GM23338 (cell line): Measurements from ENCODE around the gene TOLLIP. TPM values are rescaled to one million over a fixed set of nuclear protein-coding genes. Genes with fewer than 3 reads are reported as not detected.

Experiments used
- ATAC-seq: fragments of 200-7000 bp; cut with Tn5 transposase; 3 replicates; pipeline ENCODE4 v1.9.1; 2020
- DNase-seq: peaks from one replicate; pipeline ENCODE4 v3.0.0-alpha.2; 2015; ENCODE audit warnings: low spot score
- H2AFZ ChIP-seq: fragments of 200-600 bp; sonication (generic); 2 replicates; pipeline ENCODE4 v1.8.0; 2016; ENCODE audit warnings: antibody characterized with exemption, mild to moderate bottlenecking, moderate library complexity
- H3F3A ChIP-seq: fragments of 200-600 bp; sonication (generic); replicated peaks from 2 replicates; pipeline ENCODE4 v1.8.0; 2017; ENCODE audit warnings: antibody characterized with exemption, mixed run types, low read depth
- H3K27ac ChIP-seq: fragments of 200-600 bp; sonication (generic); 2 replicates; pipeline ENCODE4 v1.6.1; 2016; ENCODE audit warnings: low read depth
- H3K27me3 ChIP-seq: fragments of 200-600 bp; sonication (generic); 2 replicates; pipeline ENCODE4 v1.8.0; 2016; ENCODE audit warnings: mild to moderate bottlenecking, mixed run types, moderate library complexity; ENCODE audit not compliant: insufficient read depth
- H3K36me3 ChIP-seq: fragments of 200-600 bp; sonication (generic); 2 replicates; pipeline ENCODE4 v1.8.0; 2016; ENCODE audit warnings: mild to moderate bottlenecking; ENCODE audit not compliant: insufficient read depth
- H3K4me1 ChIP-seq: fragments of 200-600 bp; sonication (generic); 2 replicates; pipeline ENCODE4 v1.8.0; 2016; ENCODE audit warnings: mild to moderate bottlenecking, moderate library complexity; ENCODE audit not compliant: insufficient read depth
- H3K4me2 ChIP-seq: fragments of 200-600 bp; sonication (generic); 2 replicates; pipeline ENCODE4 v1.7.1; 2017; ENCODE audit warnings: mixed run types
- H3K4me3 ChIP-seq: fragments of 200-600 bp; sonication (generic); 2 replicates; pipeline ENCODE4 v1.6.1; 2016; ENCODE audit warnings: mixed run types
- H3K79me2 ChIP-seq: fragments of 200-600 bp; sonication (generic); replicated peaks from 2 replicates; pipeline ENCODE4 v1.8.0; 2017; ENCODE audit warnings: mild to moderate bottlenecking; ENCODE audit not compliant: insufficient read depth
- H3K9me2 ChIP-seq: fragments of 200-600 bp; sonication (generic); 2 replicates; pipeline ENCODE4 v1.8.0; 2017; ENCODE audit not compliant: insufficient read depth
- H4K20me1 ChIP-seq: fragments of 200-600 bp; sonication (generic); replicated peaks from 2 replicates; pipeline ENCODE4 v1.8.0; 2017; ENCODE audit warnings: mild to moderate bottlenecking; ENCODE audit not compliant: insufficient read depth
- H3K27ac Mint-ChIP-seq: 2 replicates; pipeline ENCODE4 v1.8.0; 2020; ENCODE audit warnings: inconsistent platforms, mild to moderate bottlenecking, moderate library complexity, mixed read lengths
- H3K27me3 Mint-ChIP-seq: 3 replicates; pipeline ENCODE4 v1.8.0; 2022; ENCODE audit warnings: low read depth, mild to moderate bottlenecking, moderate library complexity, mixed read lengths, inconsistent platforms; ENCODE audit not compliant: insufficient read depth, poor library complexity
- H3K36me3 Mint-ChIP-seq: 3 replicates; pipeline ENCODE4 v1.8.0; 2021; ENCODE audit warnings: low read depth, mild to moderate bottlenecking, inconsistent platforms, moderate library complexity, mixed read lengths
- H3K4me1 Mint-ChIP-seq: 3 replicates; pipeline ENCODE4 v1.8.0; 2020; ENCODE audit warnings: mild to moderate bottlenecking, inconsistent platforms, mixed read lengths
- H3K4me3 Mint-ChIP-seq: 3 replicates; pipeline ENCODE4 v1.8.0; 2021; ENCODE audit warnings: moderate library complexity, mild to moderate bottlenecking, inconsistent platforms, mixed read lengths
- H3K9me3 Mint-ChIP-seq: 3 replicates; pipeline ENCODE4 v1.8.0; 2020; ENCODE audit warnings: moderate library complexity, mild to moderate bottlenecking, inconsistent platforms, mixed read lengths
- CREB1 ChIP-seq: fragments of 250-450 bp; sonication (Bioruptor Pico); IDR thresholded peaks from 2 replicates; pipeline ENCODE4 v1.5.0; 2020; ENCODE audit warnings: low read depth, mild to moderate bottlenecking, moderate library complexity
- EZH2 ChIP-seq: fragments of 200-600 bp; sonication (generic); IDR thresholded peaks from one replicate; pipeline ENCODE4 v1.8.0; 2017; ENCODE audit warnings: antibody characterized with exemption, mild to moderate bottlenecking, low read depth; ENCODE audit not compliant: unreplicated experiment
- EZH2phosphoT487 ChIP-seq: fragments of 200-600 bp; sonication (generic); IDR thresholded peaks from one replicate; pipeline ENCODE4 v1.8.1; 2018; ENCODE audit warnings: antibody characterized with exemption; ENCODE audit not compliant: unreplicated experiment
- JUNB ChIP-seq: IDR thresholded peaks from one replicate; pipeline ENCODE4 v1.6.1; 2016; ENCODE audit warnings: antibody characterized with exemption; ENCODE audit not compliant: unreplicated experiment
- NANOG ChIP-seq: IDR thresholded peaks from 2 replicates; pipeline ENCODE4 v1.6.1; 2016; ENCODE audit warnings: antibody characterized with exemption, borderline replicate concordance
- POLR2AphosphoS5 ChIP-seq: IDR thresholded peaks from 2 replicates; pipeline ENCODE4 v1.6.1; 2016; ENCODE audit warnings: antibody characterized with exemption, low read depth
- STAT1 ChIP-seq: IDR thresholded peaks from one replicate; pipeline ENCODE4 v1.6.1; 2016; ENCODE audit warnings: antibody characterized with exemption; ENCODE audit not compliant: unreplicated experiment
- ZNF114 ChIP-seq: fragments of 250-450 bp; sonication (Bioruptor Pico); IDR thresholded peaks from 2 replicates; pipeline ENCODE4 v1.5.0; 2020; ENCODE audit warnings: mild to moderate bottlenecking, moderate library complexity
- ZNF331 ChIP-seq: fragments of 250-450 bp; sonication (Bioruptor Pico); IDR thresholded peaks from 2 replicates; pipeline ENCODE4 v1.5.0; 2020; ENCODE audit warnings: low read depth, mild to moderate bottlenecking, moderate library complexity
- polyA plus RNA-seq: library from polyadenylated mRNA; unstranded; fragments of >200 nt; fragmentation: Nextera tagmentation; extraction: Ambion mirVana; gene quantifications from 2 replicates; pipeline ENCODE4 v1.2.1, GENCODE V29; 2016
- total RNA-seq: library from RNA; depleted of rRNA; stranded (reverse); fragments of >200 nt; shearing (Covaris generic); gene quantifications from 2 replicates; pipeline ENCODE4 v1.2.3, GENCODE V29; 2014
- TF ChIP-seq, protein P1 (sequence below): fragments of 250-450 bp; sonication (Bioruptor Pico); IDR thresholded peaks from 2 replicates; pipeline ENCODE4 v1.5.0; 2020; ENCODE audit warnings: mild to moderate bottlenecking, moderate library complexity
- TF ChIP-seq, protein P2 (sequence below), 2 experiments: fragments of 200-600 bp in 1 of 2; sonication (generic) in 1 of 2; conservative IDR thresholded peaks; 2 replicates each; pipeline versions ENCODE4 v1.5.1 to v1.6.1; 2016 to 2017; ENCODE audit warnings: antibody characterized with exemption in 2 of 2, low read depth in 2 of 2, mild to moderate bottlenecking in 2 of 2, moderate library complexity in 1 of 2
- TF ChIP-seq, protein P3 (sequence below): IDR thresholded peaks from one replicate; pipeline ENCODE4 v1.6.1; 2018; ENCODE audit warnings: antibody characterized with exemption; ENCODE audit not compliant: unreplicated experiment
- TF ChIP-seq, protein P4 (sequence below): IDR thresholded peaks from 2 replicates; pipeline ENCODE4 v1.6.1; 2016; ENCODE audit warnings: antibody characterized with exemption

The TOLLIP gene
- total and polyA plus RNA-seq, 2 experiments from 2014 or later, result 13.5 to 18.0 TPM

DNA sequence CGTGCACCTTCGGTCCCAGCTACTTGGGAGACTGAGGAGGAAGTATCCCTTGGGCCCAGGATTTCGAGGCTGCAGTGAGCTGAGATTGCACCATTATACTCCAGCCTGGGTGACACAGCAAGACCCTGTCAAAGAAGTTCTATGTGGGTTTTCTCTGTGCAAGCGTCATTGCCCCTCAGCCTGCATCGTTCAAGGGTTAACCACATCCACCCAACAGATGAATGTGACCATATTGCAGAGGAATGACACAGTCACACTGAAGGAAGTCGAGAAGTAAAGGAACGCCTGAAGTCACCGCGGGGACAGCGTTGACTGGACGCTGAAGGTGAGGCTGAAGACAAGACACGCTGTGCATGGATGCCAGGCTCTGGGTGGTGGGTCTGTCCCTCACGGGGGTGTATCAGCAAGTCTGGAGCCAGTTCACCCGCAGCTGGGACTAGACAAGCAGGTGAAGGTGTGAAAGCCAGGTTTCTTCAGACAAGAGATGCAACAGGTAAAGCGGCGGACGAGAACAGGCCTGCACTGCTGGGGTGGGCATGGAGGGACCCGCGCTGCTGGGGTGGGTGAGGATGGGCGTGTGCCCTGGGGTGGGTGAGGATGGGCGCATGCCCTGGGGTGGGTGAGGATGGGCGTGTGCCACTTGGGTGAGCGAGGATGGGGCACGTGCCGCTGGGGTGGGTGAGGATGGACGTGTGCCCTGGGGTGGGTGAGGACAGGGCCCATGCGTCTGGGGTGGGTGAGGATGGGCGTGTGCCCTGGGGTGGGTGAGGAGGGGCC is 36.5 kb upstream of the TOLLIP start:
- H3K4me1 ChIP-seq, result no peaks in the 10 kb centered on the region
- H3K79me2 ChIP-seq, result no peaks in the 10 kb centered on the region
- ATAC-seq (no peak), DNase-seq (no peak)
- H3K9me2 ChIP-seq, result no peaks in the 10 kb centered on the region
- H2AFZ ChIP-seq, result no peak overlapping the region
- no peak overlapping the region for H3K4me3 ChIP-seq
- no peaks in the 10 kb centered on the region for H3F3A ChIP-seq
- no peak overlapping the region for H3K4me3 Mint-ChIP-seq
- peaks cover 7% of the 10 kb centered on the region for H3K27me3 Mint-ChIP-seq
- no peaks in the 10 kb centered on the region for H3K36me3 ChIP-seq
- no peak for TF ChIP-seq ZNF331
- TF ChIP-seq, protein P1, sequence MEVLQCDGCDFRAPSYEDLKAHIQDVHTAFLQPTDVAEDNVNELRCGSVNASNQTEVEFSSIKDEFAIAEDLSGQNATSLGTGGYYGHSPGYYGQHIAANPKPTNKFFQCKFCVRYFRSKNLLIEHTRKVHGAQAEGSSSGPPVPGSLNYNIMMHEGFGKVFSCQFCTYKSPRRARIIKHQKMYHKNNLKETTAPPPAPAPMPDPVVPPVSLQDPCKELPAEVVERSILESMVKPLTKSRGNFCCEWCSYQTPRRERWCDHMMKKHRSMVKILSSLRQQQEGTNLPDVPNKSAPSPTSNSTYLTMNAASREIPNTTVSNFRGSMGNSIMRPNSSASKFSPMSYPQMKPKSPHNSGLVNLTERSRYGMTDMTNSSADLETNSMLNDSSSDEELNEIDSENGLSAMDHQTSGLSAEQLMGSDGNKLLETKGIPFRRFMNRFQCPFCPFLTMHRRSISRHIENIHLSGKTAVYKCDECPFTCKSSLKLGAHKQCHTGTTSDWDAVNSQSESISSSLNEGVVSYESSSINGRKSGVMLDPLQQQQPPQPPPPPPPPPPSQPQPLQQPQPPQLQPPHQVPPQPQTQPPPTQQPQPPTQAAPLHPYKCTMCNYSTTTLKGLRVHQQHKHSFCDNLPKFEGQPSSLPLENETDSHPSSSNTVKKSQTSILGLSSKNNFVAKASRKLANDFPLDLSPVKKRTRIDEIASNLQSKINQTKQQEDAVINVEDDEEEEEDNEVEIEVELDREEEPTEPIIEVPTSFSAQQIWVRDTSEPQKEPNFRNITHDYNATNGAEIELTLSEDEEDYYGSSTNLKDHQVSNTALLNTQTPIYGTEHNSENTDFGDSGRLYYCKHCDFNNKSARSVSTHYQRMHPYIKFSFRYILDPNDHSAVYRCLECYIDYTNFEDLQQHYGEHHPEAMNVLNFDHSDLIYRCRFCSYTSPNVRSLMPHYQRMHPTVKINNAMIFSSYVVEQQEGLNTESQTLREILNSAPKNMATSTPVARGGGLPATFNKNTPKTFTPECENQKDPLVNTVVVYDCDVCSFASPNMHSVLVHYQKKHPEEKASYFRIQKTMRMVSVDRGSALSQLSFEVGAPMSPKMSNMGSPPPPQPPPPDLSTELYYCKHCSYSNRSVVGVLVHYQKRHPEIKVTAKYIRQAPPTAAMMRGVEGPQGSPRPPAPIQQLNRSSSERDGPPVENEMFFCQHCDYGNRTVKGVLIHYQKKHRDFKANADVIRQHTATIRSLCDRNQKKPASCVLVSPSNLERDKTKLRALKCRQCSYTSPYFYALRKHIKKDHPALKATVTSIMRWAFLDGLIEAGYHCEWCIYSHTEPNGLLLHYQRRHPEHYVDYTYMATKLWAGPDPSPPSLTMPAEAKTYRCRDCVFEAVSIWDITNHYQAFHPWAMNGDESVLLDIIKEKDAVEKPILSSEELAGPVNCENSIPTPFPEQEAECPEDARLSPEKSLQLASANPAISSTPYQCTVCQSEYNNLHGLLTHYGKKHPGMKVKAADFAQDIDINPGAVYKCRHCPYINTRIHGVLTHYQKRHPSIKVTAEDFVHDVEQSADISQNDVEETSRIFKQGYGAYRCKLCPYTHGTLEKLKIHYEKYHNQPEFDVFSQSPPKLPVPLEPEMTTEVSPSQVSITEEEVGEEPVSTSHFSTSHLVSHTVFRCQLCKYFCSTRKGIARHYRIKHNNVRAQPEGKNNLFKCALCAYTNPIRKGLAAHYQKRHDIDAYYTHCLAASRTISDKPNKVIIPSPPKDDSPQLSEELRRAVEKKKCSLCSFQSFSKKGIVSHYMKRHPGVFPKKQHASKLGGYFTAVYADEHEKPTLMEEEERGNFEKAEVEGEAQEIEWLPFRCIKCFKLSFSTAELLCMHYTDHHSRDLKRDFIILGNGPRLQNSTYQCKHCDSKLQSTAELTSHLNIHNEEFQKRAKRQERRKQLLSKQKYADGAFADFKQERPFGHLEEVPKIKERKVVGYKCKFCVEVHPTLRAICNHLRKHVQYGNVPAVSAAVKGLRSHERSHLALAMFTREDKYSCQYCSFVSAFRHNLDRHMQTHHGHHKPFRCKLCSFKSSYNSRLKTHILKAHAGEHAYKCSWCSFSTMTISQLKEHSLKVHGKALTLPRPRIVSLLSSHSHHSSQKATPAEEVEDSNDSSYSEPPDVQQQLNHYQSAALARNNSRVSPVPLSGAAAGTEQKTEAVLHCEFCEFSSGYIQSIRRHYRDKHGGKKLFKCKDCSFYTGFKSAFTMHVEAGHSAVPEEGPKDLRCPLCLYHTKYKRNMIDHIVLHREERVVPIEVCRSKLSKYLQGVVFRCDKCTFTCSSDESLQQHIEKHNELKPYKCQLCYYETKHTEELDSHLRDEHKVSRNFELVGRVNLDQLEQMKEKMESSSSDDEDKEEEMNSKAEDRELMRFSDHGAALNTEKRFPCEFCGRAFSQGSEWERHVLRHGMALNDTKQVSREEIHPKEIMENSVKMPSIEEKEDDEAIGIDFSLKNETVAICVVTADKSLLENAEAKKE, result no peak
- no peak for TF ChIP-seq EZH2phosphoT487
- no peak for TF ChIP-seq EZH2
- no peak for TF ChIP-seq STAT1
- TF ChIP-seq ZNF114 (CRISPR knock-in tag), result no peak
- TF ChIP-seq, protein P2, sequence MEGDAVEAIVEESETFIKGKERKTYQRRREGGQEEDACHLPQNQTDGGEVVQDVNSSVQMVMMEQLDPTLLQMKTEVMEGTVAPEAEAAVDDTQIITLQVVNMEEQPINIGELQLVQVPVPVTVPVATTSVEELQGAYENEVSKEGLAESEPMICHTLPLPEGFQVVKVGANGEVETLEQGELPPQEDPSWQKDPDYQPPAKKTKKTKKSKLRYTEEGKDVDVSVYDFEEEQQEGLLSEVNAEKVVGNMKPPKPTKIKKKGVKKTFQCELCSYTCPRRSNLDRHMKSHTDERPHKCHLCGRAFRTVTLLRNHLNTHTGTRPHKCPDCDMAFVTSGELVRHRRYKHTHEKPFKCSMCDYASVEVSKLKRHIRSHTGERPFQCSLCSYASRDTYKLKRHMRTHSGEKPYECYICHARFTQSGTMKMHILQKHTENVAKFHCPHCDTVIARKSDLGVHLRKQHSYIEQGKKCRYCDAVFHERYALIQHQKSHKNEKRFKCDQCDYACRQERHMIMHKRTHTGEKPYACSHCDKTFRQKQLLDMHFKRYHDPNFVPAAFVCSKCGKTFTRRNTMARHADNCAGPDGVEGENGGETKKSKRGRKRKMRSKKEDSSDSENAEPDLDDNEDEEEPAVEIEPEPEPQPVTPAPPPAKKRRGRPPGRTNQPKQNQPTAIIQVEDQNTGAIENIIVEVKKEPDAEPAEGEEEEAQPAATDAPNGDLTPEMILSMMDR (conservative IDR thresholded peaks at IDR 0.05; ENCODE audit: low read depth in 2 of 2), result no peak
- TF ChIP-seq CREB1, result no peak
- TF ChIP-seq, protein P3, sequence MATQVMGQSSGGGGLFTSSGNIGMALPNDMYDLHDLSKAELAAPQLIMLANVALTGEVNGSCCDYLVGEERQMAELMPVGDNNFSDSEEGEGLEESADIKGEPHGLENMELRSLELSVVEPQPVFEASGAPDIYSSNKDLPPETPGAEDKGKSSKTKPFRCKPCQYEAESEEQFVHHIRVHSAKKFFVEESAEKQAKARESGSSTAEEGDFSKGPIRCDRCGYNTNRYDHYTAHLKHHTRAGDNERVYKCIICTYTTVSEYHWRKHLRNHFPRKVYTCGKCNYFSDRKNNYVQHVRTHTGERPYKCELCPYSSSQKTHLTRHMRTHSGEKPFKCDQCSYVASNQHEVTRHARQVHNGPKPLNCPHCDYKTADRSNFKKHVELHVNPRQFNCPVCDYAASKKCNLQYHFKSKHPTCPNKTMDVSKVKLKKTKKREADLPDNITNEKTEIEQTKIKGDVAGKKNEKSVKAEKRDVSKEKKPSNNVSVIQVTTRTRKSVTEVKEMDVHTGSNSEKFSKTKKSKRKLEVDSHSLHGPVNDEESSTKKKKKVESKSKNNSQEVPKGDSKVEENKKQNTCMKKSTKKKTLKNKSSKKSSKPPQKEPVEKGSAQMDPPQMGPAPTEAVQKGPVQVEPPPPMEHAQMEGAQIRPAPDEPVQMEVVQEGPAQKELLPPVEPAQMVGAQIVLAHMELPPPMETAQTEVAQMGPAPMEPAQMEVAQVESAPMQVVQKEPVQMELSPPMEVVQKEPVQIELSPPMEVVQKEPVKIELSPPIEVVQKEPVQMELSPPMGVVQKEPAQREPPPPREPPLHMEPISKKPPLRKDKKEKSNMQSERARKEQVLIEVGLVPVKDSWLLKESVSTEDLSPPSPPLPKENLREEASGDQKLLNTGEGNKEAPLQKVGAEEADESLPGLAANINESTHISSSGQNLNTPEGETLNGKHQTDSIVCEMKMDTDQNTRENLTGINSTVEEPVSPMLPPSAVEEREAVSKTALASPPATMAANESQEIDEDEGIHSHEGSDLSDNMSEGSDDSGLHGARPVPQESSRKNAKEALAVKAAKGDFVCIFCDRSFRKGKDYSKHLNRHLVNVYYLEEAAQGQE, result no peak
- no peak for TF ChIP-seq POLR2AphosphoS5
- TF ChIP-seq, protein P4, sequence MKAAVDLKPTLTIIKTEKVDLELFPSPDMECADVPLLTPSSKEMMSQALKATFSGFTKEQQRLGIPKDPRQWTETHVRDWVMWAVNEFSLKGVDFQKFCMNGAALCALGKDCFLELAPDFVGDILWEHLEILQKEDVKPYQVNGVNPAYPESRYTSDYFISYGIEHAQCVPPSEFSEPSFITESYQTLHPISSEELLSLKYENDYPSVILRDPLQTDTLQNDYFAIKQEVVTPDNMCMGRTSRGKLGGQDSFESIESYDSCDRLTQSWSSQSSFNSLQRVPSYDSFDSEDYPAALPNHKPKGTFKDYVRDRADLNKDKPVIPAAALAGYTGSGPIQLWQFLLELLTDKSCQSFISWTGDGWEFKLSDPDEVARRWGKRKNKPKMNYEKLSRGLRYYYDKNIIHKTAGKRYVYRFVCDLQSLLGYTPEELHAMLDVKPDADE, result no peak
- no peak for TF ChIP-seq NANOG
- TF ChIP-seq JUNB, result no peak
- no peak overlapping the region for H3K4me2 ChIP-seq
- no peak overlapping the region for H3K27ac ChIP-seq
- H3K36me3 Mint-ChIP-seq, result no peaks in the 10 kb centered on the region
- no peaks in the 10 kb centered on the region for H3K27me3 ChIP-seq
- H3K27ac Mint-ChIP-seq, result no peak overlapping the region
- H4K20me1 ChIP-seq, result no peaks in the 10 kb centered on the region
- peaks cover 4% of the 10 kb centered on the region; the same call in 1 of the 3 replicates for H3K4me1 Mint-ChIP-seq
- H3K9me3 Mint-ChIP-seq, result no peaks in the 10 kb centered on the region; the same call in 2 of the 3 replicates
